GM23338 (cell line): ENCODE data around the gene SMAD9. TPM values are rescaled to one million over a fixed set of nuclear protein-coding genes. Genes with fewer than 3 reads are reported as not detected.
A peak's percentile ranks its signal among the peaks of the same experiment; 100 is the strongest.

Source experiments
- ATAC-seq: fragments of 200-7000 bp; cut with Tn5 transposase; 3 replicates; pipeline ENCODE4 v1.9.1; 2020
- DNase-seq: peaks from one replicate; pipeline ENCODE4 v3.0.0-alpha.2; 2015; ENCODE audit warnings: low spot score
- H2AFZ ChIP-seq: fragments of 200-600 bp; sonication (generic); 2 replicates; pipeline ENCODE4 v1.8.0; 2016; ENCODE audit warnings: antibody characterized with exemption, mild to moderate bottlenecking, moderate library complexity
- H3F3A ChIP-seq: fragments of 200-600 bp; sonication (generic); replicated peaks from 2 replicates; pipeline ENCODE4 v1.8.0; 2017; ENCODE audit warnings: antibody characterized with exemption, mixed run types, low read depth
- H3K27ac ChIP-seq: fragments of 200-600 bp; sonication (generic); 2 replicates; pipeline ENCODE4 v1.6.1; 2016; ENCODE audit warnings: low read depth
- H3K27me3 ChIP-seq: fragments of 200-600 bp; sonication (generic); 2 replicates; pipeline ENCODE4 v1.8.0; 2016; ENCODE audit warnings: mild to moderate bottlenecking, mixed run types, moderate library complexity; ENCODE audit not compliant: insufficient read depth
- H3K36me3 ChIP-seq: fragments of 200-600 bp; sonication (generic); 2 replicates; pipeline ENCODE4 v1.8.0; 2016; ENCODE audit warnings: mild to moderate bottlenecking; ENCODE audit not compliant: insufficient read depth
- H3K4me1 ChIP-seq: fragments of 200-600 bp; sonication (generic); 2 replicates; pipeline ENCODE4 v1.8.0; 2016; ENCODE audit warnings: mild to moderate bottlenecking, moderate library complexity; ENCODE audit not compliant: insufficient read depth
- H3K4me2 ChIP-seq: fragments of 200-600 bp; sonication (generic); 2 replicates; pipeline ENCODE4 v1.7.1; 2017; ENCODE audit warnings: mixed run types
- H3K4me3 ChIP-seq: fragments of 200-600 bp; sonication (generic); 2 replicates; pipeline ENCODE4 v1.6.1; 2016; ENCODE audit warnings: mixed run types
- H3K79me2 ChIP-seq: fragments of 200-600 bp; sonication (generic); replicated peaks from 2 replicates; pipeline ENCODE4 v1.8.0; 2017; ENCODE audit warnings: mild to moderate bottlenecking; ENCODE audit not compliant: insufficient read depth
- H3K9me2 ChIP-seq: fragments of 200-600 bp; sonication (generic); 2 replicates; pipeline ENCODE4 v1.8.0; 2017; ENCODE audit not compliant: insufficient read depth
- H4K20me1 ChIP-seq: fragments of 200-600 bp; sonication (generic); replicated peaks from 2 replicates; pipeline ENCODE4 v1.8.0; 2017; ENCODE audit warnings: mild to moderate bottlenecking; ENCODE audit not compliant: insufficient read depth
- H3K27ac Mint-ChIP-seq: 2 replicates; pipeline ENCODE4 v1.8.0; 2020; ENCODE audit warnings: inconsistent platforms, mild to moderate bottlenecking, moderate library complexity, mixed read lengths
- H3K27me3 Mint-ChIP-seq: 3 replicates; pipeline ENCODE4 v1.8.0; 2022; ENCODE audit warnings: low read depth, mild to moderate bottlenecking, moderate library complexity, mixed read lengths, inconsistent platforms; ENCODE audit not compliant: insufficient read depth, poor library complexity
- H3K36me3 Mint-ChIP-seq: 3 replicates; pipeline ENCODE4 v1.8.0; 2021; ENCODE audit warnings: low read depth, mild to moderate bottlenecking, inconsistent platforms, moderate library complexity, mixed read lengths
- H3K4me1 Mint-ChIP-seq: 3 replicates; pipeline ENCODE4 v1.8.0; 2020; ENCODE audit warnings: mild to moderate bottlenecking, inconsistent platforms, mixed read lengths
- H3K4me3 Mint-ChIP-seq: 3 replicates; pipeline ENCODE4 v1.8.0; 2021; ENCODE audit warnings: moderate library complexity, mild to moderate bottlenecking, inconsistent platforms, mixed read lengths
- H3K9me3 Mint-ChIP-seq: 3 replicates; pipeline ENCODE4 v1.8.0; 2020; ENCODE audit warnings: moderate library complexity, mild to moderate bottlenecking, inconsistent platforms, mixed read lengths
- CREB1 ChIP-seq: fragments of 250-450 bp; sonication (Bioruptor Pico); IDR thresholded peaks from 2 replicates; pipeline ENCODE4 v1.5.0; 2020; ENCODE audit warnings: low read depth, mild to moderate bottlenecking, moderate library complexity
- EZH2 ChIP-seq: fragments of 200-600 bp; sonication (generic); IDR thresholded peaks from one replicate; pipeline ENCODE4 v1.8.0; 2017; ENCODE audit warnings: antibody characterized with exemption, mild to moderate bottlenecking, low read depth; ENCODE audit not compliant: unreplicated experiment
- EZH2phosphoT487 ChIP-seq: fragments of 200-600 bp; sonication (generic); IDR thresholded peaks from one replicate; pipeline ENCODE4 v1.8.1; 2018; ENCODE audit warnings: antibody characterized with exemption; ENCODE audit not compliant: unreplicated experiment
- JUNB ChIP-seq: IDR thresholded peaks from one replicate; pipeline ENCODE4 v1.6.1; 2016; ENCODE audit warnings: antibody characterized with exemption; ENCODE audit not compliant: unreplicated experiment
- NANOG ChIP-seq: IDR thresholded peaks from 2 replicates; pipeline ENCODE4 v1.6.1; 2016; ENCODE audit warnings: antibody characterized with exemption, borderline replicate concordance
- POLR2AphosphoS5 ChIP-seq: IDR thresholded peaks from 2 replicates; pipeline ENCODE4 v1.6.1; 2016; ENCODE audit warnings: antibody characterized with exemption, low read depth
- STAT1 ChIP-seq: IDR thresholded peaks from one replicate; pipeline ENCODE4 v1.6.1; 2016; ENCODE audit warnings: antibody characterized with exemption; ENCODE audit not compliant: unreplicated experiment
- ZNF114 ChIP-seq: fragments of 250-450 bp; sonication (Bioruptor Pico); IDR thresholded peaks from 2 replicates; pipeline ENCODE4 v1.5.0; 2020; ENCODE audit warnings: mild to moderate bottlenecking, moderate library complexity
- ZNF331 ChIP-seq: fragments of 250-450 bp; sonication (Bioruptor Pico); IDR thresholded peaks from 2 replicates; pipeline ENCODE4 v1.5.0; 2020; ENCODE audit warnings: low read depth, mild to moderate bottlenecking, moderate library complexity
- polyA plus RNA-seq: library from polyadenylated mRNA; unstranded; fragments of >200 nt; fragmentation: Nextera tagmentation; extraction: Ambion mirVana; gene quantifications from 2 replicates; pipeline ENCODE4 v1.2.1, GENCODE V29; 2016
- total RNA-seq: library from RNA; depleted of rRNA; stranded (reverse); fragments of >200 nt; shearing (Covaris generic); gene quantifications from 2 replicates; pipeline ENCODE4 v1.2.3, GENCODE V29; 2014
- TF ChIP-seq, protein P1 (sequence below), 2 experiments: fragments of 200-600 bp in 1 of 2; sonication (generic) in 1 of 2; conservative IDR thresholded peaks; 2 replicates each; pipeline versions ENCODE4 v1.5.1 to v1.6.1; 2016 to 2017; ENCODE audit warnings: antibody characterized with exemption in 2 of 2, low read depth in 2 of 2, mild to moderate bottlenecking in 2 of 2, moderate library complexity in 1 of 2
- TF ChIP-seq, protein P2 (sequence below): IDR thresholded peaks from 2 replicates; pipeline ENCODE4 v1.6.1; 2016; ENCODE audit warnings: antibody characterized with exemption
- TF ChIP-seq, protein P3 (sequence below): fragments of 250-450 bp; sonication (Bioruptor Pico); IDR thresholded peaks from 2 replicates; pipeline ENCODE4 v1.5.0; 2020; ENCODE audit warnings: mild to moderate bottlenecking, moderate library complexity
- TF ChIP-seq, protein P4 (sequence below): IDR thresholded peaks from one replicate; pipeline ENCODE4 v1.6.1; 2018; ENCODE audit warnings: antibody characterized with exemption; ENCODE audit not compliant: unreplicated experiment

SMAD9 gene
- total and polyA plus RNA-seq, 2 experiments from 2014 or later: 0.95 to 1.3 TPM

DNA sequence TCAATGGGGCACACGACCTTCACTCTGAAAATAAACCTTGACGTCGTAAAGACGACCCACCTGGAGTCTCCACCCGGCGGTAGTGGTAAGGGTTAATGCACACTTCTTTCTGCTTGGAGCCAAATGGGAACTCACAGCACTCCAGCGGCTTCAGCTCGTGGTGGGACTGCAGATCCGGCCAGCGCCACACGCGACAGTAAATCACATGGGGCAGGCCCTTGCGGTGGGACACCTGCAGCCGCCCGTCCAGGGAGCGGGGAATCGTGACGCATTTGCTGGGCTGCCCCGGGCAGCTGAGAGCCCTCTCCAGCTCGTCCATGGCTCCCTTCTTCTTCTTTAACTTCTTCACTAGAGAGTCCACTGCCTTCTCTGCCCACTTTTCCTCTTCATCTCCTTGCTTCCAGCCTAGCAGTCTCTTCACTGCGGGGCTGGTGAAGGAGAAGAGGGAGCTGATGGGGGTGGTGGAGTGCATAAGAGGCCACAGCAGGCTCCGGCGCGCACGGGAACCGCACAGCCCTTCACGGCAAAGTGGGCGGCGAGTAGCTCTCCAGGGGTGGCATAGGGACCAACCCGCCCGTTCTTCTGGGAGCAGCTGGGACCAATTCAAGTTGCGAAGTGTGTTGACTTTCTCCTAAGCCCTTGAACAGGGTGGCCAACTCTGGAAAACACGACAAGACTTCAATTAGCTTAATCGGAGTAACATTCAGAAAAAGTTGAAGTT lies 40.7 kb downstream of the SMAD9 start:
- Mint-ChIP-seq H3K36me3 (no peaks in the 10 kb centered on the region), H3K27ac (no peak overlapping the region), H3K4me1 (peaks cover 3% of the 10 kb centered on the region; the same call in 1 of the 3 replicates), H3K27me3 (peaks cover 2% of the 10 kb centered on the region), H3K4me3 (no peak overlapping the region), H3K9me3 (no peaks in the 10 kb centered on the region)
- no peaks in the 10 kb centered on the region for H3K36me3 ChIP-seq
- H3K27ac ChIP-seq: no peak overlapping the region
- ATAC-seq (peak; percentile 38; the same call in 1 of the 3 replicates), DNase-seq (no peak)
- H3K79me2 ChIP-seq: no peaks in the 10 kb centered on the region
- no peaks in the 10 kb centered on the region for H4K20me1 ChIP-seq
- no peak overlapping the region for H3K4me2 ChIP-seq
- peak overlapping the region; percentile 32; the same call in 1 of the 2 replicates for H2AFZ ChIP-seq
- H3F3A ChIP-seq: no peaks in the 10 kb centered on the region
- TF ChIP-seq EZH2 (no peak), NANOG (no peak), ZNF331 (CRISPR knock-in tag) (no peak), POLR2AphosphoS5 (no peak), STAT1 (no peak), JUNB (no peak), EZH2phosphoT487 (no peak), ZNF114 (no peak), CREB1 (CRISPR knock-in tag) (no peak)
- TF ChIP-seq, protein P1, sequence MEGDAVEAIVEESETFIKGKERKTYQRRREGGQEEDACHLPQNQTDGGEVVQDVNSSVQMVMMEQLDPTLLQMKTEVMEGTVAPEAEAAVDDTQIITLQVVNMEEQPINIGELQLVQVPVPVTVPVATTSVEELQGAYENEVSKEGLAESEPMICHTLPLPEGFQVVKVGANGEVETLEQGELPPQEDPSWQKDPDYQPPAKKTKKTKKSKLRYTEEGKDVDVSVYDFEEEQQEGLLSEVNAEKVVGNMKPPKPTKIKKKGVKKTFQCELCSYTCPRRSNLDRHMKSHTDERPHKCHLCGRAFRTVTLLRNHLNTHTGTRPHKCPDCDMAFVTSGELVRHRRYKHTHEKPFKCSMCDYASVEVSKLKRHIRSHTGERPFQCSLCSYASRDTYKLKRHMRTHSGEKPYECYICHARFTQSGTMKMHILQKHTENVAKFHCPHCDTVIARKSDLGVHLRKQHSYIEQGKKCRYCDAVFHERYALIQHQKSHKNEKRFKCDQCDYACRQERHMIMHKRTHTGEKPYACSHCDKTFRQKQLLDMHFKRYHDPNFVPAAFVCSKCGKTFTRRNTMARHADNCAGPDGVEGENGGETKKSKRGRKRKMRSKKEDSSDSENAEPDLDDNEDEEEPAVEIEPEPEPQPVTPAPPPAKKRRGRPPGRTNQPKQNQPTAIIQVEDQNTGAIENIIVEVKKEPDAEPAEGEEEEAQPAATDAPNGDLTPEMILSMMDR (conservative IDR thresholded peaks at IDR 0.05; ENCODE audit: low read depth in 2 of 2): no peak
- TF ChIP-seq, protein P2, sequence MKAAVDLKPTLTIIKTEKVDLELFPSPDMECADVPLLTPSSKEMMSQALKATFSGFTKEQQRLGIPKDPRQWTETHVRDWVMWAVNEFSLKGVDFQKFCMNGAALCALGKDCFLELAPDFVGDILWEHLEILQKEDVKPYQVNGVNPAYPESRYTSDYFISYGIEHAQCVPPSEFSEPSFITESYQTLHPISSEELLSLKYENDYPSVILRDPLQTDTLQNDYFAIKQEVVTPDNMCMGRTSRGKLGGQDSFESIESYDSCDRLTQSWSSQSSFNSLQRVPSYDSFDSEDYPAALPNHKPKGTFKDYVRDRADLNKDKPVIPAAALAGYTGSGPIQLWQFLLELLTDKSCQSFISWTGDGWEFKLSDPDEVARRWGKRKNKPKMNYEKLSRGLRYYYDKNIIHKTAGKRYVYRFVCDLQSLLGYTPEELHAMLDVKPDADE: no peak
- TF ChIP-seq, protein P3, sequence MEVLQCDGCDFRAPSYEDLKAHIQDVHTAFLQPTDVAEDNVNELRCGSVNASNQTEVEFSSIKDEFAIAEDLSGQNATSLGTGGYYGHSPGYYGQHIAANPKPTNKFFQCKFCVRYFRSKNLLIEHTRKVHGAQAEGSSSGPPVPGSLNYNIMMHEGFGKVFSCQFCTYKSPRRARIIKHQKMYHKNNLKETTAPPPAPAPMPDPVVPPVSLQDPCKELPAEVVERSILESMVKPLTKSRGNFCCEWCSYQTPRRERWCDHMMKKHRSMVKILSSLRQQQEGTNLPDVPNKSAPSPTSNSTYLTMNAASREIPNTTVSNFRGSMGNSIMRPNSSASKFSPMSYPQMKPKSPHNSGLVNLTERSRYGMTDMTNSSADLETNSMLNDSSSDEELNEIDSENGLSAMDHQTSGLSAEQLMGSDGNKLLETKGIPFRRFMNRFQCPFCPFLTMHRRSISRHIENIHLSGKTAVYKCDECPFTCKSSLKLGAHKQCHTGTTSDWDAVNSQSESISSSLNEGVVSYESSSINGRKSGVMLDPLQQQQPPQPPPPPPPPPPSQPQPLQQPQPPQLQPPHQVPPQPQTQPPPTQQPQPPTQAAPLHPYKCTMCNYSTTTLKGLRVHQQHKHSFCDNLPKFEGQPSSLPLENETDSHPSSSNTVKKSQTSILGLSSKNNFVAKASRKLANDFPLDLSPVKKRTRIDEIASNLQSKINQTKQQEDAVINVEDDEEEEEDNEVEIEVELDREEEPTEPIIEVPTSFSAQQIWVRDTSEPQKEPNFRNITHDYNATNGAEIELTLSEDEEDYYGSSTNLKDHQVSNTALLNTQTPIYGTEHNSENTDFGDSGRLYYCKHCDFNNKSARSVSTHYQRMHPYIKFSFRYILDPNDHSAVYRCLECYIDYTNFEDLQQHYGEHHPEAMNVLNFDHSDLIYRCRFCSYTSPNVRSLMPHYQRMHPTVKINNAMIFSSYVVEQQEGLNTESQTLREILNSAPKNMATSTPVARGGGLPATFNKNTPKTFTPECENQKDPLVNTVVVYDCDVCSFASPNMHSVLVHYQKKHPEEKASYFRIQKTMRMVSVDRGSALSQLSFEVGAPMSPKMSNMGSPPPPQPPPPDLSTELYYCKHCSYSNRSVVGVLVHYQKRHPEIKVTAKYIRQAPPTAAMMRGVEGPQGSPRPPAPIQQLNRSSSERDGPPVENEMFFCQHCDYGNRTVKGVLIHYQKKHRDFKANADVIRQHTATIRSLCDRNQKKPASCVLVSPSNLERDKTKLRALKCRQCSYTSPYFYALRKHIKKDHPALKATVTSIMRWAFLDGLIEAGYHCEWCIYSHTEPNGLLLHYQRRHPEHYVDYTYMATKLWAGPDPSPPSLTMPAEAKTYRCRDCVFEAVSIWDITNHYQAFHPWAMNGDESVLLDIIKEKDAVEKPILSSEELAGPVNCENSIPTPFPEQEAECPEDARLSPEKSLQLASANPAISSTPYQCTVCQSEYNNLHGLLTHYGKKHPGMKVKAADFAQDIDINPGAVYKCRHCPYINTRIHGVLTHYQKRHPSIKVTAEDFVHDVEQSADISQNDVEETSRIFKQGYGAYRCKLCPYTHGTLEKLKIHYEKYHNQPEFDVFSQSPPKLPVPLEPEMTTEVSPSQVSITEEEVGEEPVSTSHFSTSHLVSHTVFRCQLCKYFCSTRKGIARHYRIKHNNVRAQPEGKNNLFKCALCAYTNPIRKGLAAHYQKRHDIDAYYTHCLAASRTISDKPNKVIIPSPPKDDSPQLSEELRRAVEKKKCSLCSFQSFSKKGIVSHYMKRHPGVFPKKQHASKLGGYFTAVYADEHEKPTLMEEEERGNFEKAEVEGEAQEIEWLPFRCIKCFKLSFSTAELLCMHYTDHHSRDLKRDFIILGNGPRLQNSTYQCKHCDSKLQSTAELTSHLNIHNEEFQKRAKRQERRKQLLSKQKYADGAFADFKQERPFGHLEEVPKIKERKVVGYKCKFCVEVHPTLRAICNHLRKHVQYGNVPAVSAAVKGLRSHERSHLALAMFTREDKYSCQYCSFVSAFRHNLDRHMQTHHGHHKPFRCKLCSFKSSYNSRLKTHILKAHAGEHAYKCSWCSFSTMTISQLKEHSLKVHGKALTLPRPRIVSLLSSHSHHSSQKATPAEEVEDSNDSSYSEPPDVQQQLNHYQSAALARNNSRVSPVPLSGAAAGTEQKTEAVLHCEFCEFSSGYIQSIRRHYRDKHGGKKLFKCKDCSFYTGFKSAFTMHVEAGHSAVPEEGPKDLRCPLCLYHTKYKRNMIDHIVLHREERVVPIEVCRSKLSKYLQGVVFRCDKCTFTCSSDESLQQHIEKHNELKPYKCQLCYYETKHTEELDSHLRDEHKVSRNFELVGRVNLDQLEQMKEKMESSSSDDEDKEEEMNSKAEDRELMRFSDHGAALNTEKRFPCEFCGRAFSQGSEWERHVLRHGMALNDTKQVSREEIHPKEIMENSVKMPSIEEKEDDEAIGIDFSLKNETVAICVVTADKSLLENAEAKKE (CRISPR knock-in tag): no peak
- TF ChIP-seq, protein P4, sequence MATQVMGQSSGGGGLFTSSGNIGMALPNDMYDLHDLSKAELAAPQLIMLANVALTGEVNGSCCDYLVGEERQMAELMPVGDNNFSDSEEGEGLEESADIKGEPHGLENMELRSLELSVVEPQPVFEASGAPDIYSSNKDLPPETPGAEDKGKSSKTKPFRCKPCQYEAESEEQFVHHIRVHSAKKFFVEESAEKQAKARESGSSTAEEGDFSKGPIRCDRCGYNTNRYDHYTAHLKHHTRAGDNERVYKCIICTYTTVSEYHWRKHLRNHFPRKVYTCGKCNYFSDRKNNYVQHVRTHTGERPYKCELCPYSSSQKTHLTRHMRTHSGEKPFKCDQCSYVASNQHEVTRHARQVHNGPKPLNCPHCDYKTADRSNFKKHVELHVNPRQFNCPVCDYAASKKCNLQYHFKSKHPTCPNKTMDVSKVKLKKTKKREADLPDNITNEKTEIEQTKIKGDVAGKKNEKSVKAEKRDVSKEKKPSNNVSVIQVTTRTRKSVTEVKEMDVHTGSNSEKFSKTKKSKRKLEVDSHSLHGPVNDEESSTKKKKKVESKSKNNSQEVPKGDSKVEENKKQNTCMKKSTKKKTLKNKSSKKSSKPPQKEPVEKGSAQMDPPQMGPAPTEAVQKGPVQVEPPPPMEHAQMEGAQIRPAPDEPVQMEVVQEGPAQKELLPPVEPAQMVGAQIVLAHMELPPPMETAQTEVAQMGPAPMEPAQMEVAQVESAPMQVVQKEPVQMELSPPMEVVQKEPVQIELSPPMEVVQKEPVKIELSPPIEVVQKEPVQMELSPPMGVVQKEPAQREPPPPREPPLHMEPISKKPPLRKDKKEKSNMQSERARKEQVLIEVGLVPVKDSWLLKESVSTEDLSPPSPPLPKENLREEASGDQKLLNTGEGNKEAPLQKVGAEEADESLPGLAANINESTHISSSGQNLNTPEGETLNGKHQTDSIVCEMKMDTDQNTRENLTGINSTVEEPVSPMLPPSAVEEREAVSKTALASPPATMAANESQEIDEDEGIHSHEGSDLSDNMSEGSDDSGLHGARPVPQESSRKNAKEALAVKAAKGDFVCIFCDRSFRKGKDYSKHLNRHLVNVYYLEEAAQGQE: no peak
- no peaks in the 10 kb centered on the region for H3K27me3 ChIP-seq
- no peaks in the 10 kb centered on the region for H3K9me2 ChIP-seq
- no peaks in the 10 kb centered on the region for H3K4me1 ChIP-seq
- H3K4me3 ChIP-seq: no peak overlapping the region
